Activated naive CD4-positive, alpha-beta T cell (primary cell): ENCODE data around the gene TNFSF8.

Experiments used
- DNase-seq, 4 experiments: peaks; one replicate each; lab custom pipeline; 2025; lab: John Stamatoyannopoulos, UW

Gene TNFSF8

GRCh38 chr9:114869845-114870244, 60.5 kb downstream of the TNFSF8 start:
- peak in 2 of 4 experiments; percentile 3 to 8 for DNase-seq

- no peak for DNase-seq
These were observed 61.0 kb downstream of the TNFSF8 start for GRCh38 chr9:114869378-114869777.

GRCh38 chr9:114867327-114867726, 63.1 kb downstream of the TNFSF8 start:
- DNase-seq, result no peak

- DNase-seq, result no peak
These were observed 65.9 kb downstream of the TNFSF8 start for GRCh38 chr9:114864471-114864870.

- no peak for DNase-seq
These were observed 68.3 kb downstream of the TNFSF8 start for GRCh38 chr9:114861922-114862605.

- DNase-seq, result no peak
These were observed 69.1 kb downstream of the TNFSF8 start for GRCh38 chr9:114861273-114861672.

- no peak for DNase-seq
These were observed 70.2 kb downstream of the TNFSF8 start for GRCh38 chr9:114860187-114860586.

GRCh38 chr9:114856942-114857315, 73.5 kb downstream of the TNFSF8 start:
- DNase-seq, result no peak

- DNase-seq, result no peak
These were observed 74.0 kb downstream of the TNFSF8 start for GRCh38 chr9:114856215-114856941.

- DNase-seq, result no peak
These were observed 74.9 kb downstream of the TNFSF8 start for GRCh38 chr9:114855488-114855887.

- no peak for DNase-seq
These were observed 75.5 kb downstream of the TNFSF8 start for GRCh38 chr9:114854736-114855355.

GRCh38 chr9:114853071-114853855, 77.1 kb downstream of the TNFSF8 start:
- no peak for DNase-seq

- no peak for DNase-seq
These were observed 78.3 kb downstream of the TNFSF8 start for GRCh38 chr9:114852050-114852594.

GRCh38 chr9:114851306-114851705, 79.1 kb downstream of the TNFSF8 start:
- no peak for DNase-seq
